ENCODE results near the gene SLX4IP. TPM values are rescaled to one million over a fixed set of nuclear protein-coding genes. Genes with fewer than 3 reads are reported as not detected.
A peak's percentile ranks its signal among the peaks of the same experiment; 100 is the strongest.

SLX4IP gene
- total RNA-seq, 1 donor from 2014 or later: 7.1 TPM

DNA sequence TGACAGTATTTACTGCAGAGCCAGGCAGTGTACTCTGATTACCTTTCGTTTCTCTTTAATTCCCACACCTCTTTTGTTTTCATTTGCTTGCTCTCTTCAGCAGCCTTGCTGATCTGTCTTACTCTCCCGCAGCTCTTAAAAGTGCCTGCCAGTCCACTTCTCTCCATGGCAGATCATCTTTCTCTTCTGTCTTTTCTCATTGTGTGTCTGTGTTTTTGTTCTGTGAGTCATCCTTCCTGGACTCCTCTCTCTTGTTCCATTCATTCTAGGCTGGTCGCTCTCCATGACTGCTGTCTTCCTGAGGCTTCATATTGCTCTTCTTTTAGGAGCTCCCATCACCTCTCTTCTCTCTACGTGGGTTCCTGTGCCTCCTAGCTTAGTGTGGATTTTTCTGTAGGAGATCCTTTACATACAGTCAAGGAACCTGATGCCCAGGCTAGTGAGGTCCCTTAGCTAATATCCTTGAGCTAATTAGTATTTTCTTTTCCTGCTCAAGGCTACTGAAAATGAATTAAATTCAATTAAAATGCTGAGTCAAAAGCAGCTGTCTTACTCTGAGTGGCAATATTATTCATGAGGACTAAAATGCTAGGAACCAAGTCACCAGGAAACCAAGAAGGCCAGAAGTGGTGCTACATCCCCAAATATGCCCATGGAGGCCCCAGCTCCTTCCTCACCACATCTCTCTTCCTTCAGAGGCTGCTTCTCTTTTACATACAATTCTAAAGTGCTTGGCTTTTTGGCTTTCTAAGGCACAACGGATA, 86.1 kb downstream of the SLX4IP start:
- peak; percentile 79 for DNase-seq (ENCODE audit: low read depth)

DNA sequence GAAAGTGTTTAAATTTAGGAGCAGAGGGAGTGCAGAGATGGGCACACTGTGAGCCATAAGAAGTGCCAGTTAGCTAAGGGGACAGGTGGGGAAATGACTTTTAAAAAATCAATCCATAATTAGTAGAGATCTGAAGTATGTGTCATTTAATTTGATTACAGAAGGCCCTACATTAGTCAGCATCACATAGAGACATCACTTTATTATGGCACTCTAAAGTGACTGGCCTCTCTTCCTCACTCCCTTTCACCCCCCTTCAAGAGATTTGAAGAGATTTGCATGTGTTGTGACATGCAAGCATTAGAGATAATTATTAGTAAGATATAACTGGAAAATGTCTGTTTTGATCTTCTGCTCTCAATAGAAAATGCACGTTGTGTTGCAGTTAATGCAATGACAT, 86.7 kb downstream of the SLX4IP start:
- no peak for DNase-seq (ENCODE audit: low read depth)

DNA sequence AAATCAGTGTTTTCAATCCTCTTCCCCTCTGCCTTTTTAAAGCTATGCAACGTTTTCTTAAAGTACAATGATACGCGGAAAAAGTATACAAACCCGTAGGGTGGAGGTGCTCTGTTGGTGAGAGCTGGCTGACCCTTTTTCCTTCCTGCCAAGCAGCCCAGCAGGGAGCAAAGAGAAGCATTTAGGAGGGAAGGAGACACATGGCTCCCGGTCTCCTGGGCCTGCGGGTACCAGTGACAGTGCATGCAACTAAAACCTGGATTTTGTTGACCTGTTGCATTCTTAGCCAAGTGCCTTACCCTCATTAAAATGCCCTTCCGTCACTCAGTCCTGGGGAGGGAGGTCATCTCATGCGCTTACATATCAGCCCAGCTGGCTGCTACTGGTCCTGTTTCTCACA, 87.2 kb downstream of the SLX4IP start:
- DNase-seq (ENCODE audit: low read depth): no peak

DNA sequence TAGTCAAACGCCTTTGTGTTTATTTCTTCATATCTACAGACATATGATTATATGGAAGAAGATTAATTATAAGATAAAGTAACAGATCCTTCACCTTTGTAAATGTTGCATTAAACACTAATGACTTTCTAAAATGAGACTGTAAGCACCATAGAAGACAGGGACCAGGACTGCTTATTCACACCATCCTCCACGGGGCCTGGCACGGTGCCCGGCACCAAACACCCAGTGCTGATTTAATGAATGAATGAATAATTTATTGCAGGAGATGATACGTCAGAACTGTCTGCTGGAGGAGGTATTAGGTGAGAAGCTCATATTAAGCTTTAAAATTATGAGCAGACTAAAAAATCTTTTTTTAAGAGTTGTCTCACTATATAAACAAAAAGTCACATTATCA, 88.3 kb downstream of the SLX4IP start:
- DNase-seq (ENCODE audit: low read depth): no peak

DNA sequence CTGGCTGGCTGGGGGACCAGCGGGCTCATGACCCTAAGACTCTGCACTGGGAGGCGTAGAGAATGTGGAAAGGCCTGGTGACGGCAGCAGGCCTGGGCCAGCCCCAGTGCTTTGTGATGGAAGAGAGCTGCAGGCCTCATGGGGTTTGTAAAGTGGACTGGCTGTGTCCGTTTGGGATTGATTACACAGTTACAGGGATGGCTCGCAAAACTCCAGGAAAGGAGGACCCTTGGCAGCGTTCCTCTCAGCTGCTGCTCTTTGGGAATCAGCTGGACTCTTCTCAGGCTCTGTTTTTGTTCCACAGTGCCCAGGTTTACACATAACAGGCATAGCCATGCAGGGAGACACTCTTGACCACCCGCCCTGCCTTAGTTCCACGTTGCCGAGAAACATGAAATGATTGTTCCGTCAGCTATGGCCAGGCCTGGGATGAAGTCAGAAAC, 89.0 kb downstream of the SLX4IP start:
- no peak for DNase-seq (ENCODE audit: low read depth)

DNA sequence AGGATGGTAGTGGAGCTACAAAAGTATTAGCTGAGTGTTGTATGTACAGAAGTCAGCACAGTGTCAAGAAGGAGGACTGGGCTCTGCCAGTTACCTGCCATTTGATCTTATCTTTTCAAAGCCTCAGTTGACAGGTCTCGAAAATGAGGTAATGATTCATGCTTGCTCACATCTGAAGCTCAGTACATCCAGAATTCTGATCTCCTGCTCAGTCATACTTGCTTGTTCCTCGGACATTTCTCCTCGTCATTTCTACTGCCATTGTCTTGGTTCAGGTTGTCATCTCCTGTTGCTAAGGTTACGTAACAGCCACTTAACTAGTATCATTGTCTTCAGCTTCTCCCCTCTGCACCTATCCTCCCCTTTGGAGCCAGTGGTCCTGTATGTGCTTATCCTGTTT, 89.5 kb downstream of the SLX4IP start:
- peak; percentile 43 for DNase-seq (ENCODE audit: low read depth)

DNA sequence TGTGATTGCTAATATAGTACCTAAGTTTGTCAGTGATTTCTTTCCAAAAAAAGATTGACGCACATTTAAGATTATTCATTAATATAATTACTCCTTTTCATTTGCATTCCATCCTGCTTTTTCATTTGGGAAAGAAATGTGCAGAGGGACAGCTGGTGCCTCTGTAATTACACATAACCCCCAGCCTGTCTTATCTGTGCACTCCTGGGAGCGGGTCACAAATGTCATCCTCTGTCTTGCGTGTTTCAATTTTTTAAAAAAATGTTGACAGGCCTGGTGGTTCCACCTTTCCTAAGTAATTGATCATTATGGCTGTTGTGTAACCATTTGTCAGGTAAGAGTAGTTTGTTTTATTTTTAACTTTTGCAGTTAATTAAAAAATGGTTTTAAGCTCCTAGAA, 92.7 kb downstream of the SLX4IP start:
- DNase-seq (ENCODE audit: low read depth): no peak

DNA sequence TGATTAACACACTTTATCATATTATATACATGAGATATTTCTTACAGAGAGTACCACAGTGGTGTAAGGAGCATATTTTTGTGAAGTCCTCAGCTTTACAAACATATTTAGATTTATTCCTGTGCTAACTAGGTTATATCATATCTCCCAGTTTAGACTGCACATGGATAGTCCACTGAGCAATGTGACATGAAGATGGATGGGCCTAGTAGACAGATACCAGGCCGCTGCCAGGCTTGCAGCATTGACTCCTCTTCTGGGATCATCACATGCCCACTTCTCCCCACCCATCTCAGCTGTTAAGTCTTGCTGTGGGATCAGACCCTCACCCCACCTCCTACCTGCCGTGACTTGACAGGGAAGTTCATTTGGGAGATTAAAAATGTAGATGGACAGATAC, 95.8 kb downstream of the SLX4IP start:
- no peak for DNase-seq (ENCODE audit: low read depth)

DNA sequence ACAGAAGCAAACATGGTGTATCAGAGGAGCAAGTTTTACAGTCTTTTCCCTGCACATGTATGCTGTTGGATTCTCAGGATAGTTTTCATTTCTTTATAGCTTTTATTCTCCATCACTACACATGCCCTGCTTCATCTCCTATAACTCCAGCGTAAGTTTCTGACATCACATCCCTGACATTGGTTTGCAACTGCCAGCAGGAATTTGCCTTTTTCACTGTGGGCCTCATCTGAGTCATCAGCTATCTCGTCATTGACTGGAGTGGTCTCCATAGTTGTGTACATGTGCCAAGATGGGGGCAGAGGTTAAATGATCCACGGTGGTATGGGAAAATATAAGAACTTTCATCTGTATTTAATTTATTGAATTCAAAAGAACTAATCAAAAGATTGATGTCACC, 96.7 kb downstream of the SLX4IP start:
- DNase-seq (ENCODE audit: low read depth): no peak

DNA sequence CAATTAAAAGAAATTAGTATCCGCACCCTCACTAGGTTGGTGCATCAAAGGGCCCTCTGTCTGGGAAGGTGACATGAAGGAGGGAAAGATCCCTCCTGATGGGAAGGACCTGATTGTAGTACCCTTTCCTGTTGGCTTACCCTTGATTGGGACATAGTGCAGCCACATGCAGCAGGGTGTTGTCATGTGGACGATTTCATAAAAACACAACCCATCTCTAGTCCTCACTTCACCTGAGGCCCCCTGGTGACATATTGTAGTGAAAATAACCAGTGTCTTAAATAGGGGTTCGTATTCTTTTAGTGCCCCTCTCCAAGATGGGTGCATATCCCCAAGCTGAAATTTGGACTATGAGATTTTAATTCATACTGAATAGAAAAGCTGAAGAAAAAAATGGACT, 97.3 kb downstream of the SLX4IP start:
- no peak for DNase-seq (ENCODE audit: low read depth)

DNA sequence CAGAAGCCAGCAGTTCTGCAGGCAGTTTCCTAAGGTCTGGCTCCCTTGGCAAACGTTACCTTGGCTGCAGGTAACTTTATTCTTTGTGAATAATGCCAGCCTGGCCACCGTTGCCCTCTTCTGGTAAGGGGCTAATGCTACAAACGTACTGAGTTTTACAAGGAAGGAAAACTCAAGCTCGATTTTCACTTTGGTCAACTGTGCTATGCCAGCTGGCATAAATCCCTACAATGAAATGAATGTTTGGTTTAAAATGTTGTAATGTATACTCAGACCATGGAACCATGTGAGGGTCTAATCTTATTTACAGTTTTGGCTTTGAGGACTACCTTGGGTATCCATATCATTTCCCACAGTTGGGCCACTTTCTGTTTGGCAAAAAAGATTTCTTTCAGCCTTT, 101.4 kb downstream of the SLX4IP start:
- peak; percentile 34 for DNase-seq (ENCODE audit: low read depth)

DNA sequence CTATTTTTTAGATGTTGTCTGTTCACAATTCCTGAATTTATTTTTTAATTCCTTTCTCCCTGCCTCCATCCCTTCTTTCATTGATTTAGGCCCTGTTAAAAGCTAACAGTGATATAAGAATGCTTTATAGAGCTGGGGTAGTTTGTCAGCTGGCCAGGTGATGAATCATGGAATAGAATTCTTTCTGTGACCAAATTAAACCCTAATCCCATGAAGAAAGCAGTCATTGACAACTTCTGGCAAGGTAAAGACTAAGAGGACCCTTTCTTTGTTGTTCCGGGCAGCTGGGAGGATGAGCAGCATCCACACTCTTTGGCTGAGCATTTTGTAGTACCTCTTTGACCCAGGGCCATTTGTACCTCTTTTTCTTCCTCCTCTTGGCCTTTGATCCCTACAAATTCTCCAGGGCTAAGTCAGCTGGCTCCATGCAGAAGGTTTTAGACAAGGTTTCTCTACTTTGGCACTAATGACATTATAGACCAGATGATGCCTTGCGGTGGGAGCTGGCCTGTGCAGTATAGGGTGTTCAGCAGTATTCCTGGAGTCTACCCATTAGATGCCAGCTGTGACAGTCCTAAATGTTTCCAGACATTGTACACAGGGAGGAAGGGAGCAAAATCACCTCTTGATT, 102.9 kb downstream of the SLX4IP start:
- DNase-seq (ENCODE audit: low read depth): peak; percentile 78

DNA sequence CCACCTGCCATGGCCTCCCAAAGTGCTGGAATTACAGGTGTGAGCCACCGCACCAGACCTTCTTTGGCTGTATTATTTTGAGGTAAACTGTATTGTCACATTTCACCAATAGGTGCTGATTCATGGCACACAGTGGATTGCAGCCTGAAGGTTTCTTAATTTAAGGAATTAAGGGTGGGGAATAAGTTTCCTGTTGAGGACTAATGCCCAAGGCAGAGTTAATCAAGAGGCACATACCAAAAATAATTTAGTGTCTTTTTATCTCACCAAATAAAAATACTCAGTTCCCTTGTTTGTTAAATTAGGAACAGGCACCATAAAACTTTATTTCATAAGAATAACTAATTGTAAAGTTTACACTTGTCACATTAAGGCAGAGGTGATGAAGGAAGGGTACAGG, 103.7 kb downstream of the SLX4IP start:
- no peak for DNase-seq (ENCODE audit: low read depth)

DNA sequence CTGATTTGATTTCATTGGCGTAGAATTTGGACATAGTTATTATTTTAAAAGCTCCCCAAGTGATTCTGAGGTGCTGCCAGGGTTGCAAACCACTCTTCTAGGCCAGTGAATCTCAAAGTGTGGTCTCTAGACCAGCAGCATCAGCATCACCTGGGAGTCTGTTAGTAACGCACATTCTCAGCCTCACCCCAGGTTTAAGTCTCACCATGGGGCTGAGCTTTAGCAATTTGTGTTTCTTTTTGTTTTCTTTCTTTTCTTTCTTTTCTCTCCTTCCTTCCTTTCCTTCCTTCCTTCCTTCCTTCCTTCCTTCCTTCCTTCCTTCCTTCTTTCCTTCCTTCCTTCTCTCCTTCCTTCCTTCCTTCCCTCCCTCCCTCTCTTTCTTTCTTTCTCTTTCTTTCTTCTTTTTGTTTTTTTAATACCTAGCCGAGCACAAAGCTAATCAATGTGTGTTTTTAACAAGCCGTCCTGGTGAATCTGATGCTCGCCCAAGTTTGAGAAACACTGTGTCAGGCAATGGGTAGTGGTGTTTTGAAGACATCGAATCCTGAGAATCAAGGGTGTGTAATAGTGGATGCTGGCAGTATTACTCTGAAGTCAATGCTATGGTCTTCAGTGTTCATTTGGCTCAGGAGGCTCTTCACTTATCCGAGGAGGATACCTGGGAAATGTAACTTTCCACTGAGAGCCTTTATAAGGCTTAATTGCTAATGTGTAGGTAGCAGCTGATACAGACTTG, 104.9 kb downstream of the SLX4IP start:
- no peak for DNase-seq (ENCODE audit: low read depth)

DNA sequence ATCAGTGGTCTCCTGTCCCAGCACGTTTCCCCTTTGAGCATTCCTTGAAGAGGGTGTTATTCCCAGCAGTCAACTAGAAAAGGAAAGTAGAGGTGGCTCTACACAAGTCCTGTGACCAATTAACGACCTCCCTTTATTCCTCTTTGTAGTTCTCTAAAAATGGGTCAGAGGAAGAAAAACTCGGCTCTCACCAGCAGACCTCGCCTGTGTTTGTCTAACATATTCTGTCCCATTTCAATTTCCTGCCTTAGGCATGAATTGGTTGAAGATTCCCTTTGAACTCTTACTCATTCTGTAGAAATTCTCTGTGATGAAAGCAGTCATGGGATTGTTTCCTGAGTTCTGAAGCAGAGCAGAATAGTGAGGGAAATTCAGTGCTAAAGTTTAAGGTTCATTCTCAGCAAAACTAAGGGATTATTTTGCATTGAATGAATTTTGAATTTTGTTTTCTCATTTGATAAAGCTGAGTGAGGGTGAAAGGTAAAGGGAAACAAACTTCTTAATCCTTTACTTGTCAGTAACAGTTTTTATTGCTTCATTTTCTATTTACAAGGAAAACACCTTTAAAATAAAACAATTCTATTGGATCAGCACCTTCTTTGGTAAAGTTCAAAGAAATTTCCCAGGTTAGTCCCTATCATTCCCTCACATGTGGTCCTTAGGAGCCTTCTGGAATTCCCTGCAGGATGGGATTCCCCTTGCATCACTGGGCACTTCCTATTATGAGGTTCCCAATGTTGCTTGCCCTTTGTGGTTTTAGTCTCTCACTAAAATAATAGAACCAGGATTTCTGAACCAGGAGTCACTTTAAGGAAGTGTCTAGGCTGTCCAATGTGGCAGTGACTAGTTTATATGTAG, 105.8 kb downstream of the SLX4IP start:
- DNase-seq (ENCODE audit: low read depth): peak; percentile 99

DNA sequence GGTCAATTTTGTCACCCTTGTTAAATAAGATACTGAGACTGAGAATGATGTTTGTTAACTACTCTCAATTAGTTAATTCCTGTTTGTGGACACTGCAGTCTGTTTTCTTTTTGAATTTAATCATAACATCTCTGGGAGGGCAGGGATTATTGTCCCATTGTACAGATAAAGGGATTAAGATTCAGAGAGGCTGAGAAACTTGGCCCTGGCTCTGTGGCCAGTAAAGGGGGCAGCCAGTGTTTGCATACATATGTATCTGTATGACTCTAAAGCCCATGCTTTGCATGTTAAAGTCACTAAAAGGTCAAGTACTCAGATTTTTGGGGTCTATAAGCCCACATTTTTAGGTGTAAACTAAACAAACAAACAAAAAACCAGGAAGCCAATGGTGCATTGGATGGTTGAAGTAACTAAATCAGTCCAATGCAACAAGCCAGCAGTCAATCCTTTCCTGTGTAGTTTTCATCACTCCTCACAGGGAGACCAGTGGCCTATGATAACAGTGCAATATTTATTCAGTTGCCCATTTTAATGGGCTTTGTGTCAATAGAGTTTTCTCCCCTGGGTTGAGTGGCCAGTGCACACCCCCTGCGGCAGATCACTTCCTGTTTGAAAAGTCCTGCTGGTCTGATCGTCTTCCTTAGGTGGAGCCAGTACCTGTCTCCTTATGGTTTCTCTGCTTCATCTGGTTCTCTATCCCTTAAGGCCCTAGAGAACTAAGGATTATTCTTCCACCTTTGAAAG, 106.7 kb downstream of the SLX4IP start:
- DNase-seq (ENCODE audit: low read depth): no peak

DNA sequence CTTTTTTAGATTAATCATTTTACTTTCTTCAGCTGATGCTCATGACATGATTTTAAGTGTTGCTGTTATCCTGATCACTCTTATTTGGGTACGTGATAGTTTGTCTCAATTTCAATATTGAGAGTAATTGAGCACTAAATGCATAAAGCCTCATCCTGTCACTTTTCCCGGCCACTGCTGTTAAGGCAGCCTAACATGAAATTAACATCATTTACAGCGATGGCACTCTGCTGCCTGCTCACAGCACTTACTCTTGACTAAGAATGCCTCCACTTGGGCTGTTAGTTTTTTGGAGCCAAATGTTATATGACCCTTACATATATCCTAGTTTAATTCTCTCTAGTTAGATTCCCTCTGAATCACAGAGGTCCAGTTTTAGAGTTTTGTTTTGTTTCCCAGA, 107.3 kb downstream of the SLX4IP start:
- no peak for DNase-seq (ENCODE audit: low read depth)

DNA sequence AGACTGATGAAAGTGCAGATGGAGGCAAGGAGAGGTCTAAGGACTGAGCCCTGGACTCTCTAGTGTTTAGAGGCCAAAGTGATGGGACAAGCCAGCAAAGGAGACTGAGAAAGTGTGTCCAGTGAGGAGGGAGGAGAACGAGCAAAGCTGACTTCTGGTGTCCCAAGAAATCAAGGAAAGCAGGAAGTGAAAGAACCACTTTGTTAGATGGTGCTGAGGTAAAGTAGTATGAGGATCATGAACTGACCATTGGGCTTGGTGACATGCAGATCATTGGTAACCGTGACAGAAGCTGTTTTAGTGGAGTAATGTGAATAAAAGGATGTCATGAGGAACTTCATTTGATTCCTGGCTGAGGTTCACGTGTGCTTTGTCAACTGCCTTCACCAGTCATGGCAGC, 108.4 kb downstream of the SLX4IP start:
- DNase-seq (ENCODE audit: low read depth): no peak

DNA sequence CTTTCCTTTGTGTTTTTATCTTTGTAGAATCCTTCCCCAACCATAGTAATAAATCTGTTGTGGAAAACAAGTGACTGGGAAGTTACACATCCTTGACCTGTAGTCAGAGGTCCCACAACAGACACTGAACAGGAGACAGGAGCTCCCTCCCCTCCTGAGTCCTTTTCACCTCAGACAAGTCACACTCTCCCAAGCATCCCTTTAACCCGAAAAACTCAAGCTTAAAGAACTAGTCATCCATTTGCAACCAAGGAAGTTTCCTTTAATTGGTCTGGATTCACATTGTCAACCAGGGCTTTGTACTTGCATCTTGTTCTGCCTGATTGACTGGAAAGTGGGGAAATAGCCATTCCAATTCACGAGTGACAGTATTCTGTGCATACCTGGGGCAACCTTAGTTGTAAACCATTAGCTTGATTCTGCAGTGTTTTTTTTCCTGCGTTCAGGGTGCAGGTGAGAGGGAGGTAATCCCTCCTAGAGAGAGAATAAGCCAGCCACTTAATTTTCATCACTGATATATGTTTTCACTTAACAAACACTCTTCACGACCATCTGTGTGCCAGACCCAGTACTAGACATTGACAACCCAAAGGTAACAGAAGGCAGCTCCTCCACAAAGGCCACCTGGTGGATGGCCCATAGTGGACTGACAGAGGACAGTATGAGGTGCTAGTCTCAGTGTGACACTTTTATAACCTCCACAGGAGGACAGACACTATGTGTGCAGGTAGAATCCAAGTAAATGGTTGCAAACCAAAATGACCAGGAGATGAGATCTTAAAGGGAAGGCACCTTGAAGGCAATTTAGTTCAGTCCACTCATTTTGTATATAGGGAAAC, 112.4 kb downstream of the SLX4IP start:
- DNase-seq (ENCODE audit: low read depth): peak; percentile 86

DNA sequence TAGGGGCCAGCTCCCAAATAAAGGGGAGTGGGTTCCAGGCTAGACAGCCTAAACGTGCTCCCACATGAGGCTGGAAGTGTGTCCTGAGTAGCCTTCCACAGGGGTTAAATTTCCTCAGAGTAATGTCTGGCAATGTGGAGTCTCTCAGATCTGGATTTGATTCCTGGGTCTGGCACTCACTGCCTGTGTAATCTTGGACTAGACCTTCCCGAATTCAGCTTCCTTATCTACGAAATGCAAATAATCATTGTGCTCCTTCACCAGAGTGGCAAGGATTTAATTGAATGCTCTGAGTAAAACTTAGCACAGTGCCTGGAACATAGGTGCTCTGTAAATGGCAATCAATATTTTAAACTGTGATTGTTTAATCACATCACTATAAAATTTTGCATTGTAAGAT, 114.4 kb downstream of the SLX4IP start:
- DNase-seq (ENCODE audit: low read depth): no peak

Measured in renal cortical epithelial cell (primary cell).